Trophoblast cell (in vitro differentiated cells and primary cell): ENCODE measurements around the gene ASTL.
A peak's percentile ranks its signal among the peaks of the same experiment; 100 is the strongest.

Experiments
- DNase-seq, 2 donors: peaks; one replicate each; pipeline ENCODE4 v3.0.0-alpha.2; 2016
- H2AFZ ChIP-seq: 2 replicates; pipeline ENCODE4 v1.6.1; 2013; ENCODE audit warnings: low read length, moderate library complexity, mild to moderate bottlenecking; ENCODE audit not compliant: insufficient read depth, poor library complexity
- H2AK5ac ChIP-seq: 2 replicates; pipeline ENCODE4 v1.6.1; 2013; ENCODE audit warnings: mild to moderate bottlenecking, low read length
- H2BK120ac ChIP-seq: 2 replicates; pipeline ENCODE4 v1.6.1; 2013; ENCODE audit warnings: low read length, mild to moderate bottlenecking, moderate library complexity; ENCODE audit not compliant: insufficient read depth, poor library complexity
- H2BK12ac ChIP-seq: 2 replicates; pipeline ENCODE4 v1.6.1; 2013; ENCODE audit warnings: mild to moderate bottlenecking, low read length, moderate library complexity
- H2BK5ac ChIP-seq: 2 replicates; pipeline ENCODE4 v1.6.1; 2013; ENCODE audit warnings: low read length, low read depth, moderate library complexity, mild to moderate bottlenecking; ENCODE audit not compliant: poor library complexity
- H3K14ac ChIP-seq: 2 replicates; pipeline ENCODE4 v1.6.1; 2013; ENCODE audit warnings: mild to moderate bottlenecking, low read length
- H3K18ac ChIP-seq: 2 replicates; pipeline ENCODE4 v1.6.1; 2013; ENCODE audit warnings: mild to moderate bottlenecking, low read length
- H3K23ac ChIP-seq: 2 replicates; pipeline ENCODE4 v1.6.1; 2013; ENCODE audit warnings: low read length
- H3K27ac ChIP-seq: 2 replicates; pipeline ENCODE4 v1.5.1; 2013; ENCODE audit warnings: low read depth, mild to moderate bottlenecking, inconsistent platforms, low read length, moderate library complexity
- H3K27me3 ChIP-seq: 2 replicates; pipeline ENCODE4 v1.6.1; 2013; ENCODE audit warnings: inconsistent platforms, mild to moderate bottlenecking, low read length, moderate library complexity; ENCODE audit not compliant: insufficient read depth
- H3K36me3 ChIP-seq, 2 experiments: 1 replicate in 1 of 2; 2 replicates in 1 of 2; pipeline ENCODE4 v1.6.1; 2013; ENCODE audit warnings: low read length in 2 of 2, mild to moderate bottlenecking in 2 of 2, moderate library complexity in 1 of 2; ENCODE audit not compliant: insufficient read depth in 2 of 2, control insufficient read depth in 1 of 2
- H3K4ac ChIP-seq: 2 replicates; pipeline ENCODE4 v1.6.1; 2013; ENCODE audit warnings: low read depth, mild to moderate bottlenecking, low read length, moderate library complexity
- H3K4me1 ChIP-seq, 2 experiments: 1 replicate in 1 of 2; 2 replicates in 1 of 2; pipeline ENCODE4 v1.6.1; 2013; ENCODE audit warnings: low read length in 2 of 2, mild to moderate bottlenecking in 2 of 2, moderate library complexity in 1 of 2; ENCODE audit not compliant: insufficient read depth in 2 of 2, control insufficient read depth in 1 of 2
- H3K4me2 ChIP-seq: 2 replicates; pipeline ENCODE4 v1.6.1; 2013; ENCODE audit warnings: inconsistent platforms, mild to moderate bottlenecking, low read length, moderate library complexity
- H3K4me3 ChIP-seq: 2 replicates; pipeline ENCODE4 v1.5.1; 2013; ENCODE audit warnings: mild to moderate bottlenecking, low read depth, low read length, inconsistent platforms
- H3K79me1 ChIP-seq: one replicate; pipeline ENCODE4 v1.6.1; 2013; ENCODE audit warnings: low read length
- H3K79me2 ChIP-seq: 2 replicates; pipeline ENCODE4 v1.6.1; 2013; ENCODE audit warnings: low read length, mild to moderate bottlenecking; ENCODE audit not compliant: control insufficient read depth, insufficient read depth, poor library complexity
- H3K9ac ChIP-seq: 2 replicates; pipeline ENCODE4 v1.6.1; 2013; ENCODE audit warnings: mild to moderate bottlenecking, low read length
- H3K9me3 ChIP-seq: 2 replicates; pipeline ENCODE4 v1.6.1; 2013; ENCODE audit warnings: low read depth, mild to moderate bottlenecking, control low read depth, inconsistent platforms, low read length; ENCODE audit not compliant: insufficient read depth
- H4K12ac ChIP-seq: 2 replicates; pipeline ENCODE4 v1.6.1; 2013; ENCODE audit warnings: low read depth, mild to moderate bottlenecking, low read length, moderate library complexity
- H4K8ac ChIP-seq: 2 replicates; pipeline ENCODE4 v1.6.1; 2013; ENCODE audit warnings: low read depth, mild to moderate bottlenecking, low read length, moderate library complexity
- H4K91ac ChIP-seq: one replicate; pipeline ENCODE4 v1.6.1; 2013; ENCODE audit warnings: low read depth, mild to moderate bottlenecking, low read length, moderate library complexity
- WGBS: extraction: QIAGEN DNeasy Blood & Tissue Kit; methylation state at CpG from one replicate; pipeline ENCODE4 v1.1.7; 2013; ENCODE audit warnings: missing lambda C conversion rate; ENCODE audit not compliant: insufficient read length, insufficient coverage; ENCODE audit errors: extremely low coverage; 5-methylcytosine and 5-hydroxymethylcytosine counted together

Gene ASTL

GRCh38 chr2:96148410-96149217 lies 10.3 kb upstream of the ASTL start:
- H4K91ac ChIP-seq = peak overlapping the region; percentile 17
- H4K8ac ChIP-seq = no peak overlapping the region
- DNase-seq = peak; percentile 37 to 55
- H2AK5ac ChIP-seq = no peak overlapping the region
- H2BK12ac ChIP-seq = no peak overlapping the region
- H2AFZ ChIP-seq = no peak overlapping the region
- H3K27me3 ChIP-seq = no peaks in the 10 kb centered on the region
- H3K9me3 ChIP-seq = peaks cover 2% of the 10 kb centered on the region
- H4K12ac ChIP-seq = no peak overlapping the region
- no peak overlapping the region for H3K23ac ChIP-seq
- H3K18ac ChIP-seq = no peak overlapping the region
- H3K79me2 ChIP-seq = peaks cover 10% of the 10 kb centered on the region
- H3K79me1 ChIP-seq = peaks cover 24% of the 10 kb centered on the region
- H3K9ac ChIP-seq = no peak overlapping the region
- no peak overlapping the region for H3K14ac ChIP-seq
- no peak overlapping the region for H3K27ac ChIP-seq
- WGBS = no CpG with 5 or more reads among the region's 29 CpGs
- peak overlapping the region; percentile 20 for H2BK120ac ChIP-seq
- no peak overlapping the region for H2BK5ac ChIP-seq
- peak overlapping the region; percentile 4 for H3K4me2 ChIP-seq
- no peak overlapping the region for H3K4ac ChIP-seq
- peaks cover 49 to 52% of the 10 kb centered on the region in 2 experiments for H3K4me1 ChIP-seq
- no peaks in the 10 kb centered on the region for H3K36me3 ChIP-seq
- no peak overlapping the region for H3K4me3 ChIP-seq

DNA sequence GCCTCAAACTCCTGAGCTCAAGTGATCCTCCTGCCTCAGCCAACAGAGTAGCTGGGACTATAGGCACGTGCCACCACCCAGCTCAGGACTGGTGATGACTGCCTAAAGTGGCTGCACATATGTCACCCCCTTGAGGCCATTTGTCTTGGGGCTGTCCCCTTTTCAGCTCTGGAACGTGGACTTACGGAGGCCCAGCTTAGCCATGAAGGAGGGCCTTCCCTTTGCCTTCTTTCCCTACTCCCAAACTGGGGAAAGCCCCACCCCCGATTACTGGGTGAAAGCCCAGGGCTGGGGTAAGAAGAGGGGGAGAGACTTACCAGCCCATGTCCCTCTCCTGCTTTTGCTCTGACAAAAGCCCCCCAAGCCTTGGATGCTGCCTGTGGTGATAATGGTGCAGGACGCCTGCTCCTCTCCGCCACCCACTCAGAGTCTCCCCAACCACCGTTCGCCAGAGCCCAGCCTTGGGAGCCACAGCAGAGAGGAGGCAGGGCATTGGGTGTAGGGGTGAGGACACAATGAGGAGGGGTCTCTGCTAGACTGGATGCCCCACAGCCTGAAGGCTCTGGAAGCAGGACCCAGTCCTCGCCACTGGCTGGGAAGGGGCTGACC lies 9.4 kb upstream of the ASTL start:
- Histone ChIP-seq H4K12ac (peak overlapping the region; percentile 9), H3K27ac (peak overlapping the region; percentile 19), H3K36me3 (peaks cover 0 to 2% of the 10 kb centered on the region in 2 experiments), H3K79me2 (peaks cover 10% of the 10 kb centered on the region), H2BK12ac (peak overlapping the region; percentile 85), H3K4me2 (no peak overlapping the region), H3K4me3 (no peak overlapping the region), H3K9me3 (peaks cover 2% of the 10 kb centered on the region), H2AK5ac (peak overlapping the region; percentile 55), H2BK120ac (peak overlapping the region; percentile 83), H3K14ac (peak overlapping the region; percentile 88), H3K9ac (no peak overlapping the region), H3K79me1 (peaks cover 24% of the 10 kb centered on the region), H4K91ac (peak overlapping the region; percentile 86), H3K18ac (peak overlapping the region; percentile 51), H4K8ac (peak overlapping the region; percentile 72), H3K4ac (peak overlapping the region; percentile 26), H2AFZ (peak overlapping the region; percentile 38), H3K27me3 (no peaks in the 10 kb centered on the region), H3K4me1 (peaks cover 50 to 52% of the 10 kb centered on the region in 2 experiments), H2BK5ac (peak overlapping the region; percentile 47), H3K23ac (no peak overlapping the region)
- DNase-seq = no peak
- no CpG with 5 or more reads among the region's 9 CpGs for WGBS

DNA sequence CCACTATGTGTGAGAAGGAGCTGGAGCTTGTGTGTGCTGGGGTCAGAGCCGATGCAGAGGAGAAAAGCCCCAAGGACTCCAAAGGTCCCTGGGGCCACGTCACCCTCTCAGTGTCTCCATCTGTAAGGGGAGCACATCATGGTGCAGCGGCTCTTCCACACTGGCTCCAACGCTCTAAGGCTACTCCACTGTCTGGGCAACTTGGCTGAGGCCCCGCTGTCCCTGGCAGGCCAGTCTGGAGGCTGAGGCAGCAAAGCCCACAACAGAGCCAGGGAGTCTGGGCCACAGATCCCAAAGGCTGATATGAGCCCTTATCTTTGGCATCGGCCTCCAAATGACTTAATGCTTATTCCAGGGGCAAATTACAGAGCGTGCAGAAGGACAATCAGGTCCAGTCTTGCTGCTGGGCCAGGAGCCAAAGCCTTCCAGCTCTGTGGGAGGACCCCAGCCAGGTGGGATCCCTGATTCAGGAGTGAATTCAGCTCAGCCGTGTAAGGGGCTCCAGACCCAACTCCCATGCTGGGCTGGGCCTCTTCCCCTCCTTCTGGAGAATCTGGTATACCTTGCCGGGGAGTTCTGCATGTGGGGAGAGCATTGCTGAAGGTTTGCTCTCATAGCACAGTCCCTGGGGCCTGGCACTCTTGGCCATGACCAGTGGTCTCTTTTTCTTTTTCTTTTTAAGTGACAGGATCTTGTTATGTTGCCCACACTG lies 8.7 kb upstream of the ASTL start:
- no peak overlapping the region for H3K9ac ChIP-seq
- peak in 1 of 2 donors; percentile 34 for DNase-seq
- no peak overlapping the region for H2AFZ ChIP-seq
- no peak overlapping the region for H4K8ac ChIP-seq
- no peak overlapping the region for H3K4ac ChIP-seq
- no peak overlapping the region for H3K14ac ChIP-seq
- peaks cover 10% of the 10 kb centered on the region for H3K79me2 ChIP-seq
- peak overlapping the region; percentile 62 for H3K27ac ChIP-seq
- no peak overlapping the region for H3K4me3 ChIP-seq
- no peak overlapping the region for H2AK5ac ChIP-seq
- no peaks in the 10 kb centered on the region for H3K27me3 ChIP-seq
- H3K79me1 ChIP-seq = peaks cover 24% of the 10 kb centered on the region
- peak overlapping the region; percentile 65 for H2BK5ac ChIP-seq
- H4K12ac ChIP-seq = no peak overlapping the region
- H3K18ac ChIP-seq = no peak overlapping the region
- H3K4me2 ChIP-seq = peak overlapping the region; percentile 20
- H3K9me3 ChIP-seq = peaks cover 2% of the 10 kb centered on the region
- peaks cover 0 to 2% of the 10 kb centered on the region in 2 experiments for H3K36me3 ChIP-seq
- H3K4me1 ChIP-seq = peaks cover 50 to 52% of the 10 kb centered on the region in 2 experiments
- no peak overlapping the region for H3K23ac ChIP-seq
- H2BK120ac ChIP-seq = peak overlapping the region; percentile 83
- WGBS = no CpG with 5 or more reads among the region's 9 CpGs
- peak overlapping the region; percentile 86 for H4K91ac ChIP-seq
- H2BK12ac ChIP-seq = peak overlapping the region; percentile 85

DNA sequence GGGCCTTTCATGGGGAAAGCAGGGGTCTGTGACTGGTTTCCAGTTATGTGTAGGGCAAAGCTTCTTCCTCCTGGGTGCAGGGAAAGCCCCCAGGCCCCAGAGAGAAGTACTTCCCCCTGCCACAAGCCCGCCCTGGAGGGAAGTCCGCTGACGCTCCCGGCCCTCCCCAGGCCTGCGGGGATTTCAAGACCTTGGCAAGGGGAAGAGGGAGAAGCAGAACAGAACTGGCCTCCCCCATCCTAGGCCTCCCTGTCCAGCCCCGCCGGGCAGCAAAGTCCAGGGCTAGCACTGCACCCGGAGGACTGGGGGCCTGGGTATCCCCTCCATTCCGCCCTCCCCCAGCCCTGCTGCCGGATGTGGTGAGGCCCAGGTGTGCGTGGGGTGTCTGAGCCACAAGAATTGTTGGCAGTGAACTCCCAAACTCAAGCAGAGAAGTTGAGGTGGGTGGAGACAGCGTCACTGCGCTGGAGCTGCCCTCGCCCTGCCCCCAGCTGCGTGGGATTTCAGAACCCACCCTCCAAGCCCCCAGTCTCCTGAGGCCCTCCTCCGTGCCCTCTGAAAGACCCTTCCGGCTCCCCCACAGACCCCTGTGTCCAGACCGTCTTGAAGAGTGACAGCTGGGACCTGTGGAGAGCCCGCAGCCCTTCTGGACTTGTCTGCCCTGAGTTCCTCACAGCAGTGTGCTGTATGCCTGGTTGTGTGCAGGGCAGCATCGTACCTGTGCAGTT lies 8.0 kb upstream of the ASTL start:
- H3K4ac ChIP-seq = peak overlapping the region; percentile 41
- DNase-seq = peak; percentile 37 to 44
- no peak overlapping the region for H3K4me3 ChIP-seq
- H3K79me1 ChIP-seq = peaks cover 24% of the 10 kb centered on the region
- H2AK5ac ChIP-seq = peak overlapping the region; percentile 50
- no peak overlapping the region for H4K12ac ChIP-seq
- peak overlapping the region; percentile 20 for H3K4me2 ChIP-seq
- peak overlapping the region; percentile 0 for H2AFZ ChIP-seq
- H3K36me3 ChIP-seq = peaks cover 0 to 2% of the 10 kb centered on the region in 2 experiments
- peak overlapping the region; percentile 43 for H2BK120ac ChIP-seq
- peak overlapping the region; percentile 63 for H3K18ac ChIP-seq
- H3K79me2 ChIP-seq = peaks cover 10% of the 10 kb centered on the region
- no peaks in the 10 kb centered on the region for H3K9me3 ChIP-seq
- peak overlapping the region; percentile 60 for H2BK12ac ChIP-seq
- no CpG with 5 or more reads among the region's 20 CpGs for WGBS
- peak overlapping the region; percentile 75 for H3K14ac ChIP-seq
- H4K91ac ChIP-seq = peak overlapping the region; percentile 85
- H3K4me1 ChIP-seq = peaks cover 50 to 52% of the 10 kb centered on the region in 2 experiments
- H3K27ac ChIP-seq = peak overlapping the region; percentile 62
- peak overlapping the region; percentile 75 for H4K8ac ChIP-seq
- no peak overlapping the region for H3K9ac ChIP-seq
- peak overlapping the region; percentile 65 for H2BK5ac ChIP-seq
- H3K23ac ChIP-seq = no peak overlapping the region
- no peaks in the 10 kb centered on the region for H3K27me3 ChIP-seq
